Pericardium fibroblast (primary cell): ENCODE results near the gene KLHL33. TPM values are rescaled to one million over a fixed set of nuclear protein-coding genes. Genes with fewer than 3 reads are reported as not detected.

Source experiments
- total RNA-seq: library from RNA; depleted of rRNA; stranded (reverse); fragments of >200 nt; gene quantifications from 2 replicates; pipeline ENCODE4 v1.2.3, GENCODE V29; 2015

Gene KLHL33, protein sequence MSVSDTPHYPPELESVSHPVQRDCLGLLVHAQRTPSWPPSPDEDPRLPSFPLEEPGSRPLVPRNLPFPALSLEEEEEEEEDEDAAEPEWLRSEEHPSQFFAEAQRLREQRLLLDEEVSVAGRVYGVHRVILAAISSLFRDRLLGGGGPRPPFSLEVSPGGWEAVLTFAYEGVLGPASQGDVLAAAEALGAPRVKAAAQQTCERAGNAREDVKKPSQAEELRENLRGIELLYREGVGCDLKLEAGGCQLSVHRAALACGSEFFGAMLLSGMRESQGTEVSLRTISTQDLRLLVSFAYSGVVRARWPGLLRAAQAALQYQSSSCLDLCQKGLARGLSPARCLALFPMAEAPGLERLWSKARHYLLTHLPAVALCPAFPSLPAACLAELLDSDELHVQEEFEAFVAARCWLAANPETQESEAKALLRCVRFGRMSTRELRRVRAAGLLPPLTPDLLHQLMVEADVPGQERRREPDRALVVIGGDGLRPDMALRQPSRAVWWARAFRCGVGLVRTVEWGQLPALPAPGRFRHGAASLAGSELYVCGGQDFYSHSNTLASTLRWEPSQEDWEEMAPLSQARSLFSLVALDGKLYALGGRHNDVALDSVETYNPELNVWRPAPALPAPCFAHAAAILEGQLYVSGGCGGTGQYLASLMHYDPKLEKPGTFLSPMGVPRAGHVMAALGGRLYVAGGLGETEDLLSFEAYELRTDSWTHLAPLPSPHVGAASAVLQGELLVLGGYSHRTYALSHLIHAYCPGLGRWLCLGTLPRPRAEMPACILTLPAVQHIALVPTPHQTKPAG
- 0.09 and 0.12 TPM in 2 replicates for total RNA-seq

DNA sequence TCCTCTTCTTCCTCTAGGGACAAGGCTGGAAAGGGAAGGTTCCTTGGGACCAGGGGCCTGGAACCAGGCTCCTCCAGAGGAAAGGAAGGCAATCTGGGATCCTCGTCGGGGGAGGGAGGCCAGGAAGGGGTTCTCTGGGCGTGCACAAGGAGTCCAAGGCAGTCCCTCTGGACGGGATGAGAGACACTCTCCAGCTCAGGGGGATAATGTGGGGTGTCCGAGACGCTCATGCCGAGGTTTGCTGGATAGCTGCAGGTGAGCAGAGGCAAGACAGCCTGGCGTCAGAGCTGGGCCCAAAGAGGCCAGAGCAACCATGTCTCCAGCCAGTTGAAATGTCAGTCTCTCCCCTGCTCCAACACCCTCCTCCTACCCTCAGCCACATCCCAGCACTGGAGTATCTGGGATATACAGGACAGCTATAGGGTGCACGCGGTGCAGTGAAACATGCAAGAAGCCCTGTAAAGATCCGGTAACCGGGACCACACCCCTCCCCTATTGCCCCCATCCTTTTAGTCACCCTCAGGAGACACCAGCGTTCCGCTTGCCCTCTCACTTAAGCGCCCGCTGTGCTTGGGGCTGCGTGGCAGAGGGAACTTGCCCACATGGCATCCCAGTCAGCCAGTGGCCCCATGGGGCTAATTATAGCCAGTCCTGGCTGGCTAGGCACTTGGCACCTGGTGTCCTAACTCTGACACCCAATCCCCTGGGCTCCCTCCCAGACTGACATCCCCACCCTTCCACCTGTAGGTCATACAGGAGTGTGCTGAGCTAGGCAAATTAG is at the start of gene KLHL33:
Gene KLHL33 (minus strand): TSS at position 585 of the 781 bp plus-strand sequence. CDS start 355 bp downstream, at position 230.

DNA sequence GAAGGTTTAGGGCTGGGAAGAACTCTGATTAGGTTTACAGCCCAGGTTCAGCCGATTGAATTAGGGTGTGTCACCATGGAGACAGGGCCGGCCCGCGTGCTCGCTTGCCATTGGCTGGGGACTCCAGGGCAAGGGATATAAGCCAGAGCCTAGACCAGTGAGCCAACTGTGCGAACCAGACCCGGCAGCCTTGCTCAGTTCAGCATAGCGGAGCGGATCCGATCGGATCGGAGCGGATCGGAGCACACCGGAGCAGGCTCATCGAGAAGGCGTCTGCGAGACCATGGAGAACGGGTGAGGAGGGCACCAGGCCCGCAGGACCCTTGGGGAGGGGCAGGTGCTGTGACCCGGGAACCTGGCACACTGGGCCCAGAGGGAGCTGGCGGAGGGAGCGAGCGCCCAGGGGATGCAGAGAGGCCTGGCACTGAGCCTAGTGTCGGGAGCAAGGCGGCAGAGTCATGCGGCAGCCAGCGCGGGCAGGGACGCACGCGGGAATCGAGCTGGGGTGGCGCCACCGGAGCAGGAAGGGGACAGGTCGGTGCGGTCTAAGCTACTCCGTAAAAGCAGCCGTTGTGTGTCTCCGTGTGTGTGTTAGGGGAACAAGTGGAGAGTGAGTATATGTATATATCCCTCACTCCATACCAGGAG is 33.4 kb upstream of the KLHL33 start, which contains the start of gene PNP:
Gene PNP (plus strand): TSS at position 165 of the 648 bp plus-strand sequence. CDS start 119 bp downstream, at position 284.

GRCh38 chr14:20461225-20462141 is 25.5 kb upstream of the KLHL33 start, which contains the start of gene PIP4P1:
TSS of gene PIP4P1 (minus strand) at chr14:20461434. CDS start at chr14:20461325, 109 bp downstream.

DNA sequence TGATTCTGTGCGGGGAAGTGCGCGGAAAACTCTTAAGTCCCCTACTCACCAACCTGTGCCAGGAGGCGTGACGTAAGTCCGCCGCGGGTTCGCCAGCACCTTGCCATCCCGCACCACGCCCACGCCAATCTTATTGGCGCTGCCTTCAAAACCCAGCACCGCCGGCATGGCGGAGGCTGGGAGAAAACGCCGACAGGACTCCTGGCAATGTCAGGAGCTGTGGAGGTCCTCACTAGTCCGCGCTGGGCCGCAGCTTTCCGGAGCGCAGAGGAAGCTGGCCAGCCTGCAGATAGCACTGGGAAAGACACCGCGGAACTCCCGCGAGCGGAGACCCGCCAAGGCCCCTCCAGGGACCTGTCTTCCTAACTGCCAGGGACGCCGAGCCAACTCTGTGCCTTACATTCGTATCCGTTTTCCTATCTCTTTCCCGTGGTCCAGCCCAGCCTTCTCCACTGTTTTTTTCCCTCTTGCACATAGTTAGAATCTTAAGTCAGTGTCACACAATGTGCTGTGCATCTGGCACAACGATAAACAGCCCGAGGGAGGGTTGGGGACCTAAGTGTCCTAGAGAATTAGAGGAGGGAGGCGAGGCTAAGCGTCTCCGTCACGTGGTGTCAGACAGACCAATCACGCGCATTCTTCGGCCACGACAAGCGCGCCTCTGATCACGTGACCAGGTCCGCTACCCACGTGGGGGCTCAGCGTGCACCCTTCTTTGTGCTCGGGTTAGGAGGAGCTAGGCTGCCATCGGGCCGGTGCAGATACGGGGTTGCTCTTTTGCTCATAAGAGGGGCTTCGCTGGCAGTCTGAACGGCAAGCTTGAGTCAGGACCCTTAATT is 18.8 kb upstream of the KLHL33 start, which contains the start of the genes APEX1 and OSGEP:
Gene APEX1 (plus strand): TSS at position 711 of the 839 bp plus-strand sequence. CDS start 420 bp downstream, outside the sequence.
Gene OSGEP (minus strand): TSS at position 297 of the 839 bp plus-strand sequence. CDS start 129 bp downstream, at position 168.

DNA sequence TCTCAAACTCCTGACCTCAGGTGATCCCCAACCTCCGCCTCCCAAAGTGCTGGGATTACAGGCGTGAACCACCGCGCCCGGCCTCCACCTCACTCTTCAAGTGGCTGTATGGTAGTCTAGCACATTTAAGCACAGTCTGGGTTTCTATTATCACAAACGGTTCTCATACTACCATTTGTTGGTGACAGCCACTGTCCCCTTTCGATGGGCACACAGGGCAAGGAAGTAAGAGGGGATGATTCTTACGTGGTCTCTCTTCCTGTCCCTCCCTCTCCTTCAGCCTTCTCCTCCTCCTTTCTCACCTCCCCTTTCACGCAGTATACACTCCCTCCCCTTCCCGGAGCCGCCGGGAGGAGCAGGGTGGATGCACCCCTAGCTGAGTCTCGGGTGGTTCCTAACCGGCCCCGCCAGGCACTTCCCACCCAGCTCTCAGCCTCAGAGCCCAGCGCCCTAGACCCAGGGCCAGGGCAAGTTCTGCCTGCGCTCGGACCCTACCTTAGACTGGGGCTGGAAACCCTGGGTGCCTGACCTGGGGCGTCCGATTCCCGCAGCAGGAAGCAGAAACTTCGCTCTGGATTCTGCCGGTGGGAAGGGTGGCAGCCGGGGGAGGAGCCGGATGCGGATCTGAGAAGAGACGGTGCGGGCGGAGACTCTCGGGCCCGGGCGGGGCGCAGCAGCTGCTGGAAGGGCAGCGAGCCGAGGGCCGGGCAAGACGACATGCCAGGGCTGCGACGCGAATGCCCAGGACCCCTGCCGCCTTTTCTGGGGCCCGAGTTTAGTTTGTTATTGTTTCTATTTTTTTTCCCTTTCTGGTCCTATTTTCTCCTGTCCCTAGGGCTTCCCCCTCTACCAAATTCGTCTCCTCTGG is 22.9 kb downstream of the KLHL33 start, which contains the start of gene TEP1:
Gene TEP1 (minus strand): TSS at position 626 of the 868 bp plus-strand sequence. CDS start 5,062 bp downstream, outside the sequence.

Other genes with a start within 250 kb of the KLHL33 start
- gene OR11G2, start 245.3 kb downstream of the KLHL33 start, total RNA-seq, result not detected in 2 replicates
- gene OR11H6, start 212.5 kb downstream of the KLHL33 start, total RNA-seq, result not detected in 2 replicates
- gene OR11H7, start 207.2 kb downstream of the KLHL33 start, total RNA-seq, result not detected in 2 replicates
- gene OR11H4, start 196.9 kb downstream of the KLHL33 start, total RNA-seq, result not detected in 2 replicates
- gene TTC5, start 130.2 kb downstream of the KLHL33 start, total RNA-seq, result 8.9 and 10.9 TPM in 2 replicates
- 53.8 and 68.6 TPM in 2 replicates for gene CCNB1IP1, start 102.9 kb downstream of the KLHL33 start, total RNA-seq
- 2.2 and 4.1 TPM in 2 replicates for gene PARP2, start 92.5 kb downstream of the KLHL33 start, total RNA-seq
- gene TEP1, start 22.7 kb downstream of the KLHL33 start, total RNA-seq, result 8.9 and 10.3 TPM in 2 replicates
- gene OSGEP, start 18.6 kb upstream of the KLHL33 start, total RNA-seq, result 24.2 and 30.0 TPM in 2 replicates
- 145 and 204 TPM in 2 replicates for gene APEX1, start 19.1 kb upstream of the KLHL33 start, total RNA-seq
- 8.4 and 14.4 TPM in 2 replicates for gene PIP4P1, start 25.3 kb upstream of the KLHL33 start, total RNA-seq
- gene PNP, start 33.2 kb upstream of the KLHL33 start, total RNA-seq, result 16.3 and 22.6 TPM in 2 replicates
- gene RNASE10, start 69.4 kb upstream of the KLHL33 start, total RNA-seq, result not detected in 2 replicates
- not detected in 2 replicates for gene RNASE9, start 124.9 kb upstream of the KLHL33 start, total RNA-seq
- not detected in 2 replicates for gene RNASE11, start 151.8 kb upstream of the KLHL33 start, total RNA-seq
- not detected in 2 replicates for gene RNASE12, start 155.2 kb upstream of the KLHL33 start, total RNA-seq
- not detected in 2 replicates for gene OR6S1, start 205.5 kb upstream of the KLHL33 start, total RNA-seq
- gene RNASE4, start 248.4 kb upstream of the KLHL33 start, total RNA-seq, result 56.5 and 57.9 TPM in 2 replicates